Activated CD4-positive, alpha-beta T cell treated with anti-CD3 and anti-CD28 coated beads, Interleukin-2, Interleukin-6, amounts not matched to agents 100 ng/mL and 50 ng/mL, durations not matched to agents 16 hours and 8 hours (primary cell): Measurements from ENCODE around the gene AMY2A.
"Not testable (repeated sequence)": the region's sequence is repeated elsewhere in the genome, so short reads cannot be mapped to it uniquely, and the experiment has no call there.

Experiments
- DNase-seq: peaks from one replicate; pipeline ENCODE4 v3.0.0-alpha.2; 2020

AMY2A gene

DNA sequence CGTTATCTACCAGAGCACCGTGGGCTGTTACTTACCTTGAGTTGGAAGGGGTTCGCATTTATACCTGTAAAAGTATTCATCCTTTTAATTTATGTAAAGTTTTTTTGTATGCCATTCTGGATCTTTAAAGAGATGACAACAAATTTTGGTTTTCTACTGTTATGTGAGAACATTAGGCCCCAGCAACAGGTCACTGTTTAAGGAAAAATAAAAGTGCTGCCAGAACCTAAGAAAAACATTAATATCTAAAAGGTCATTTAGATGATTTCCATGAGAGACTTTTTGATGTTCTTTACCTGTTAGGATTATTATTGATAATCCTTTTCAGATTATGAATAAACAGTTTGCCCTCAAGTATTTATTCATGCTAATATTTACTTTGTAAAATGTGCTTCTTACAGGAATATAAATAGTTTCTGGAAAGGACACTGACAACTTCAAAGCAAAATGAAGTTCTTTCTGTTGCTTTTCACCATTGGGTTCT lies at the start of gene AMY2A:
Gene AMY2A, plus strand, starts transcription at position 434 of the 484 bp plus-strand sequence. Its CDS starts 14 bp downstream, at position 448.
- not testable (repeated sequence) for DNase-seq

DNA sequence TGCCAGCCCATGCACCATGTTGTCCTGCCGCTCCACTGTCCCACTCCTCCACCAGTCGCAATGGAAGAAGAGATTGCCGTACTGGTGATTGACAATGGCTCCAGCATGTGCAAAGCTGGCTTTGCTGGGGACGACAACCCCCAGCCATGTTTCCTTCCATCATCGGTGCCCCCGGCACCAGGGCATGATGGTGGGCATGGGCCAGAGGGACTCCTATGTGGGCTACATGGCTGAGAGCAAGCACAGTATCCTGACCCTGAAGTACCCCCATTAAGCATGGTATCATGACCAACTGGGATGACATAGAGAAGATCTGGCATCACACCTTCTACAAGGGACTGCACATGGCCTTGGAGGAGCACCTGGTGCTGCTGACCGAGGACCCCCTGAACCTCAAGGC lies 47.7 kb upstream of the AMY2A start:
- no peak for DNase-seq

DNA sequence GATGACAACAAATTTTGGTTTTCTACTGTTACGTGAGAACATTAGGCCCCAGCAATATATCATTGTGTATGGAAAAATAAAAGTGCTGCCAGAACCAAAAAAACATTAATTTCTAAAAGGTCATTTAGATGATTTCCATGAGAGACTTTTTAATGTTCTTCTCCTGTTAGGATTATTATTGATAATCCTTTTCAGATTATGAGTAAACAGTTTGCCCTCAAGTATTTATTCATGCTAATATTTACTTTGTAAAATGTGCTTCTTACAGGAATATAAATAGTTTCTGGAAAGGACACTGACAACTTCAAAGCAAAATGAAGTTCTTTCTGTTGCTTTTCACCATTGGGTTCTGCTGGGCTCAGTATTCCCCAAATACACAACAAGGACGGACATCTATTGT lies 45.9 kb upstream of the AMY2A start, which contains the start of gene AMY2B:
Gene AMY2B, plus strand, starts transcription at position 301 of the 400 bp plus-strand sequence. Its CDS starts 14 bp downstream, at position 315.
- DNase-seq: not testable (repeated sequence)

DNA sequence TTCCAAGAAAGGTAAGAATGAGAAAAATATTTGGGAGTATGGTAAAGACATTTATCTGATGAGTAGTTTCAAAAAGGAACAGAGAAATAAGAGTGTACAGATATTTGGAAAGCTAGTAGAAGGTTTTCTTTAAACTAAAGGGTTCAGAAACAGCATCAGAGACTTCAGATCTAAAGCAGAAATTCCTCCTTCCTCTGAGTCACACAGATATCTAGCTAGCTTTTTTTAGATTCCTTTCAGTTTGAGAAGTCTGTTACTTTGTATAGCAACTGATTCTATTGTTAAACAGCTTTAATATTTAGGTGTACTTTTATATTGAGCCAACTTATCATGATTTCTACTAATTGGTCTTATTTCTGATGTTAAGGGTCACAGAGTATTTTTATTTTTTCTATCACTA lies 41.2 kb upstream of the AMY2A start:
- DNase-seq: no peak

DNA sequence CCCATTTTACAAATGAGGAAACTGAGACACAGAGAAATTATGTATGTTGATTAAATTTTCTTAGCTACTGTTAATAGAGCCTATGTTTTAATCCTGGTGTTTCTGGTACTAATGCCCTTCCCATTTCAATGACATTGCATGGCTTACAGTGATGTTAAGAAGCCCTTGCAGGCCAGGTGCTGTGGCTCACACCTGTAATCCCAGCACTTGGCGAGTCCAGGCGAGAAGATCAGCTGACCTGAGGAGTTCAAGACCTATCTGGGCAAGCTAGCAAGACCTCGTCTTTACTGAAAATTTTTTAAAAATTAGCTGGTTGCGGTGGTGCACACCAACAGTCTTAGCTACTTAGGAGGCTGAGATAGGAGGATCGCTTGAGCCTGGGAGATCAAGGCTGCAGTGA lies 40.4 kb upstream of the AMY2A start:
- DNase-seq: not testable (repeated sequence)

DNA sequence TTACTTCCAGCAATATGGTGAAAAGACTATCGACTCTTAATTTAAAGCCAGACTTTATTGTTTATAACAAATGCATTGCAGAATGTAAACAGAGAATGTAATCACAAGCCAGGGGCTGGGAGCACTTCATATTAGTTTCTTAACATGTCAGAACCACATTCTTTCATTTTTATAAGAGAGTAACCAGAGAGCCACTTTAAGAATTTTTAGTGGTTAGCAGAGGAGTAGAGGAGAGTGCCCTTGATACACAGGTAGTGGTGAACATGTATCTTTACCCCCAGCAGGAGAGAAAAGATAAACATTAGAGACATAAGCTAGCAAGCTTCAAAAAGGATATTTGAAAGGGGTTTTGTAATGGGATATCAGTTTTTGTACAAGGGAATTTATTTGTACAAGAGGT lies 34.8 kb upstream of the AMY2A start:
- DNase-seq: no peak

DNA sequence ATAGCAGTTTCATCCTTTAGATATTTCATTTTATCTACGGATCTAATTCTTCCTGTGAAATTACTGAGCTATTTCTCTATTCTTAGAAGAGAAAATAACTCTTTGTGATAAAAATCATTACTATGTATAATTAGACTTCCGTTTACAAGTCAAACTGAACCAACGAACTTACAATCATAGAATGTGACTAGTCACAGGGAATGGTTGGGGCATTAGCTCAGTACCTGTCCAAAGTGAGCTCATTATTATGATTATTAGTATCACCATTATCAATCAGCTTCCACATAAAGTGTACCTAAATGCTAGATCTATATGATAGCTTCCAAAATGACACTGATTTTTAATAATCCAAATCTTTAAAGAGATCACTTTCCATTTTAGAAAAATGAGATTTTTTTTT lies 33.3 kb upstream of the AMY2A start:
- no peak for DNase-seq

DNA sequence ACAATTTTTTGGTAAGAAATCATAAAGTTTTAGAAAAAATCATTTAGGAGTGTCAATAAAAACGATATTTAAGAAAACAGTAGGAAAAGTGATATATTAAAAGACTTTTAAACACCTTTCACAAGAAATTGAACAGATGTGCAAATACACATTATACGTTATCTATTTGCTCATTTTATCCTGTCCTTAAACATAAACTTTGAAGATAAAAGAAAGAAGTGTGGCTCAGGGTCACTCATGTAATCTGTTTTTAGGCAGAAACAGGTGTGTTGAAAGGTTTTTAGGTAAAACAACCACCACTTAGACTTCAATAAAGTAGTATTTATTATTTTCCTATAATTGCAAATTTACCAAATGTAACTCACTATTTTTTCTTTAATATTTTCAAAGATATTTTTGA lies 32.7 kb upstream of the AMY2A start:
- DNase-seq: no peak

DNA sequence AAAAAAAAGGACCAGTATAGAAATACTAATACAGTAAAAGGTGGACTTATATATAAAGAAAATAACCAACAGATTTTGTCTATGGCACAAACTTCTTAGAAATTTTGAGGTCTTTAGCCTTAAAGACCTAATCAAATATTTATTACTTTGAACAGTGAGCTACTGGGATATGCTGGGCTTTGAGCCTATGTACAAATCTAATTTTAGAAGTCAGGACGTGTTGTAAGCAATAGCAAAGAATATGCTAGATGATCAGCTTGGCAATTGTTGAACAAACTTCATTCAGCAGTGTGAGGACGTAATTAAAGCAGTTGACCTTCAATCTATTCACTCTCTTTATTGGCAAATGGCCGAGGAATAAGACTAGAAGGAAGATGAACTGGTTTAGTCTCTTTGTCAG lies 14.5 kb upstream of the AMY2A start:
- DNase-seq: not testable (repeated sequence)

DNA sequence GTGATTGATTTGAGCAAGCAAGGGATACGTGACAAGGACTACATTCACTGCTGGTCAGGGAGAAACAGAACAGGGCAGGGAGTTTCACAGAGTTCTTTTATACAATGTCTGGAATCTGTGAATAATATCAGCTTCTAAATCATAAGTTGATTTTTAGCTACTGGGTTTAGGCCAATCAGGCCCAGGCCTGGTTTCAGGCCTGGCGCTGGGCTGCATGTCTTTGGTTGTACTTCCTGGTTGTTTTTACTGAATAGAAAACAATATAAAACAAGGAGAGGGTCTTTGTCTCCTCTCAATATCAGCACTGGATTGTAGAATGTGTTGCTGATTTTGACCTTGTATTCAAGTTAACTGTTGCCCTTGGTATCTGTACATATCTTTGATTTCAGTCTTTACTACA lies 865 bp upstream of the AMY2A start:
- DNase-seq: no peak

DNA sequence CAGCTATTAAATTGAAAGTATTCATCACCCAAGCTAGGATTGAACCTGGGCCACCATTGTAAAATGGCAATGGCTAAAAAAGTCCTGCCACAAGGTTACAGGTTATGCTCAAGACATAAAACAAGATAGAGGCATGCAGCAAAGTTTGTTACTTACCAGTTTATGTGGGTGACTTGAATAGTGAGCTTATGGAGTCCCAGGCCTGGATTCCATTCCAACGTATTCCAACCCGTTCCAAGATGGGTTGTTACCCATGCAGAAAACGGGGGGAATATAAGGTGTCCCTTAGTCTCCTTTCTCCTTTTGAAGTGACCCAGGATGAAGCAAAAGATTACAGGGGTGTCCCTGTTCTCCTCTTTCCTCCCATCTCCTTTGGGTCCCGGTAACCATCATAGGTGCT lies 10.2 kb downstream of the AMY2A start:
- not testable (repeated sequence) for DNase-seq

DNA sequence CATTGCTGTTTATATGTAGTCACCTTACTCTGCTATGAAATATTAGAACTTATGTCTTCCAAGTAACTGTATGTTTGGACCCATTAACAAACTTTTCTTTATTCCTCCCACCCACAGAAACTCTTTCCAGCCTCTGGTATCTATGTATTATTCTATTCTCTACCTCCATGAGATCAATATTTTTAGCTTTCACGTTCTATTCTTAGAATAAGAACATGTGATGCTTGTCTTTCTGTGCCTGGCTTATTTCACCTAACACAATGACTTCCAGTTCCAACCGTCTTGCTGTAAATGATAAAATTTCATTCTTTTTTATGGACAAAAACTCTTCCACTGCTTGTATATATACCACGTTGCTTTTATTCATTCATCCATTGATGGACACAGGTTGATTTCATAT lies 24.0 kb downstream of the AMY2A start:
- not testable (repeated sequence) for DNase-seq

DNA sequence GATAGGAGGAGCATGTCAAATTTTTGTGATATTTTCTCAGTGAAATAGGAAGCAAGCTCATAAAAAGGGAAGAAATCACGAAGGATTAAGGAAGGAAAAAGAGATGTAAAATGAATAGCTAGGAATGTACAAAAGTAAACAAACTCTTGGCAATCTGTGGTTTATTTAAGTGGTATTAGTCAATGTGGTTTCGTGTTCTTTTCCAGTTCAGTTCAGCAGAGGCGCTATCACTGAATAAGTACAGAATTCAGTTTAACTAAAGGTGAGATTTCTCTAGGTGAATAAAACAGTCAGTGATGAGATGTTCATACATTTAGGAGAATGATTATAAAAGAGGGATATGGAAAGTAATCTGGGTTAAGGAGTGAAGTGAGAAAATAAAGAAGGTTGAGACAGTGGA lies 26.7 kb downstream of the AMY2A start:
- not testable (repeated sequence) for DNase-seq

DNA sequence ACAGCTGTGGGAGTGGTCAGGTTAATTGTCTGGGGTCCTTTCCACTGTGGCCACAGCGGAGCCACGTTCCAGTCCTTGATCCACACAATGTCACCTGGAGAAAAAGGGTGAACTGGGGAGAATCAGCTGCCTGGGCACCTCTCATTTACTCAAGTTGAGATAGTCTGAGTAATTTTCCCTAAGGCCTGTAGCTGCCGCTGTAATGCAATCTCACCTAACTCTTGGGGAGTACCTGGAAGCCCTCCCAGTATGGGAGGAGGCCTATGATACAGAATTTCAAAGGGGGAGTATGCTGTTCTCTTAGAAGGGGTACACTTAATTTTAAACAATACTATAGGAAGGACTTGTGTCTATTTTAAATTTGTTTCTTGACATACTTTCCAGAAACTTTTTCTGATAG lies 33.1 kb downstream of the AMY2A start:
- not testable (repeated sequence) for DNase-seq

DNA sequence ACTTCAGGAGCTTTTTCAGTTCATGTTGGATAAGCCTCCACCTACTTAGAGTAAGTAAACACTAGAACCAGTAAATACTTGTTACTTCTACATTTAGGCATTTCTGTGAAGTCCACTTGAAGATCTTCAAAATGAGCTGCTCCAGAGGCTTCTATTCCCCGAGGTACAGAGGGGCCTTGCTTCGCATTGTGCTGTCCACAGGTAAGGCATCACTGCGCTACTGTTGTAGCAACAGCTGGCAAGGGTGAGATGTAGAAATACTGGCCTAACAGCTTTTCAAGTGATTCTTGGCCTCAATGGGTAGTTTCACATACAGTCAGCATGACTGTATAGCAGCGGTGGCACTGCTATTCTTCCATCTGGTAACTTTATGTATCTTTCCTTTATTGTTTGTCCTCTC lies 33.7 kb downstream of the AMY2A start:
- not testable (repeated sequence) for DNase-seq

DNA sequence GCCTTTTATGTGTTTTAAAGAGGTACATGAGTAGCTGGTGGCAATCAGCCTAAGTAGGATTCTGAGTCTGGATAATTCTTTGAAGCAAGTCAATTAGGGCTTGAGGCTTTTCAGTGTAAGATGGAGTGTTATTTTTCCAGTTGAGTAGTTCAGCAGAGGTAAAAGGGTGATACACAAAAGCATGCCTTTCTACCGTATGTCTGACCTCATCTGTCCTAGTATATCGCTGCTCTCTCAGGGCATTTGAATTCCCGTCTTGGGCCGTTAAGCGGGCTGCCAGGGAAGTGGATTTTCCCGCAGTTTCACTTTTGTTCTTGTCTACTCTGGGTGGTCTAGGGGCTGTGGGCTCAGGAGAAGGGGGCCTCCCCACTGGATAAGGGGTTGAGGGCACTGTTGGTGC lies 36.9 kb downstream of the AMY2A start:
- DNase-seq: not testable (repeated sequence)

DNA sequence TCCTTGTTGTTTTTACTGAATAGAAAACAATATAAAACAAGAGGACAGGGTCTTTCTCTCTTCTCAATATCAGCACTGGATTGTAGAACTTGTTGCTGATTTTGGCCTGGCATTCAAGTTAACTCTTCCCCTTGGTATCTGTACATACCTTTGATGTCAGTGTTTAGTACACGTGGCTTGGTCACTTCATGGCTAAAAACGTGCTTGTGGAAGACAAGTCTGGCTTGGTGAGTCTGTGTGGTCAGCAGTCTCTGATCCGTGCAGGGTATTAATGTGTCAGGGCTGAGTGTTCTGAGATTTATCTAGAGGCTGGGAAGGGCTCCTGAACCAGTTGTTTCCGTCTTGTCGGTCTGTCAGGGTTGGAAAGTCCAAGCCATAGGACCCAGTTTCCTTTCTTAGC lies 38.2 kb downstream of the AMY2A start, which contains the start of gene AMY1A:
Gene AMY1A, plus strand, starts transcription at position 301 of the 400 bp plus-strand sequence. CDS start 571 bp downstream, outside the sequence.
- DNase-seq: not testable (repeated sequence)
